Suppressor macrophage treated with lipopolysaccharide for 4 hours (primary cell): Measurements from ENCODE around the gene SLC25A52.
A peak's percentile ranks its signal among the peaks of the same experiment; 100 is the strongest.
"Not testable (repeated sequence)": the region's sequence is repeated elsewhere in the genome, so short reads cannot be mapped to it uniquely, and the experiment has no call there.

Source experiments
- DNase-seq: peaks from one replicate; pipeline ENCODE4 v3.0.0-alpha.2; 2020

SLC25A52 gene

DNA sequence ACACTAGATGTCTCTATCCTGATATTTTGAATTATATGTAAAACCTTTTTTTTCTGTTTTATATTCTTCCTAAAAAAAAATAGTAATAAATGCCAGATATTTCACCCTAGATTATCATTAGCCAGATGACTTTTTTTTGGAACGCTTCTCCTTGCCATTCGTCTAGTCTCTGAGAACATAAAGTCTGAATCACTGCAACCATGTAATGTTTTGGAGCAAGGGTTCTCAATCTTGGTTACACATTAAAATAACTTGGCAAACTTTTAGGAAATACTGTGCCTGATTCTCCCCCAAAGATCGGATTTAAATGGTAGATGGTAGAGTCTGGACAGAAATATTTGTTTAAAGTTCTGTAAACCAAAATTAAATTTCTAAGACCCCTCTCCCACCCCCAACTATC, 21.0 kb downstream of the SLC25A52 start:
- DNase-seq: no peak

DNA sequence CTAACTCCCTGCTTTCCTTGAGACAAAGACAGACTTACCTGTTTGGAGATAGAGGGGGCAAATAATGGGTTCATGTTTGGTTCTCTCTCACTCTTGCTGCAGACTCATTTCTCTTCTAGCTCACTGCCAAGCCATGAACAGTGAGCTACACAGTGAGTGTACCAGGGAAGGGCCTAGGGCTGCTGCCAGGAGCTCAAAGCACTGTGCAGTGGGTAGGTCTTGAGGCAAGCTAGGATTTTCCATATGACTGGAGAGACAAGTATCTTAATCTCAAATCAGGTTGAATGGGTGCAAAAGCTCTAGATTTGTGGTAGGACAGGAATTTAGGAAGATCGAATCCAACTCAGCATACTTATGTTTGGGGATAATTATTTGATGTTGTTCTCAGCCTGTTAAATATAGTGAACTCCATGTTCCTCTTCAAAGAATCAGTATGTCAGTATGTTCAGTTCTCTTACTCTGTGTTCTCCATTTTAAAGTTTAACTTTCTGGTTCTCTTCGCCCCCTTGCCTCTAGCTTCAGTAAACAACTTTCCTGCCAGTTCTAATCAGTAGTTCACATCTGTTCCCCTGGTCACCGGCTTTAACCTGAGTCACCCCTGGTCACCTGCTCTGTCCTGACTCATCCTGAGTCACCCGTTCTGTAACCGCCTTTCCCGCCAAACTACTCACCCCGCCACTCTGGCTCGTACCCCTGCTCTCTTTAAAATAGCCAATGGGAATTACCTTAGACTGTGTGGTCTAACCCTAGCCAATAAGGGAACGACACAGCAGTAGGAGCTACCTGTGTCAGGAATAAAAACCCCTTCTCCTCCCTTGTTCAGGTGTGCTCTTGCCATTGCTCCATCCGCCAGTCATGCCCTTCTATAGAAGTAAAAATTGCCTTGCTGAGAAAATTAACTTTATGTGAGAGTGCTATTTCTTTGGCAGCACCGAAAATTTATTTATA, 21.9 kb downstream of the SLC25A52 start:
- DNase-seq: no peak

DNA sequence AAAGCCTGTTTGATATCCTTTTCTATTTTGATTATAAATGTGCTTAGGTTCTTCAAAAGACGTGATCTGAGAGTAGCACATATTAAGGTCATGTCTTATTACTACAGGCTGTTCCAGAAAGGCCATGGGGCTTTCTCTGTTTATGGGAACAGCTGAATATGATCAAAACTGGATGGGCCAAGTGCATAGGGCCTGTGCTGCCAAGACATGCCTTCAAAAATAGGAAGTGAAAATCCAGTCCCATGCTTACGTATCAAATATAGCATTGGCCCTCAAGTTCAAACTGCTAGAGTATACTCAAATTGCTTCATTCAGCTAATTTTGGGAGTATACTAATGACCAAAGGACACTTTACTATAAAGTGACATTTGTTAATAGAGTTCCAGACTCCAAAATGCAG, 24.1 kb downstream of the SLC25A52 start:
- peak; percentile 61 for DNase-seq

DNA sequence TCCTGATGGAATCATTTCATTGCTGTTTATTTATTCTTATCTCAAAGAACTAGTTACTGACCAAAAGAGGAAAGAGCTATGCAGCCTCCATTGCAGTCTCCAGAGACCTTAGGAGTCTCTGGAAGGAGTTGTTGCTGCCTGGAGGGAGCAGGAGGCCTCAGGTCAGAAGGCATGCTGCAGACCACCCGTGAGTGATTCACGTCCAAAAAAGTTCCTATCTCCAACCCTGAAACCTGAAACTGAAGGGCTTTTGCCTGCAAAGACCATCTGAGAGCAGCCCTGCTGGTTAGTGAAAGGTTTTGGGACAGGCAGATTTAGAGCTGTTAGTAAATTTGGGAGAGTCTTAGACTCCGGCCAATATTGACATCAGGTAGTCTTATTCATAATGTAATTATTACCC, 29.1 kb downstream of the SLC25A52 start:
- DNase-seq: no peak

DNA sequence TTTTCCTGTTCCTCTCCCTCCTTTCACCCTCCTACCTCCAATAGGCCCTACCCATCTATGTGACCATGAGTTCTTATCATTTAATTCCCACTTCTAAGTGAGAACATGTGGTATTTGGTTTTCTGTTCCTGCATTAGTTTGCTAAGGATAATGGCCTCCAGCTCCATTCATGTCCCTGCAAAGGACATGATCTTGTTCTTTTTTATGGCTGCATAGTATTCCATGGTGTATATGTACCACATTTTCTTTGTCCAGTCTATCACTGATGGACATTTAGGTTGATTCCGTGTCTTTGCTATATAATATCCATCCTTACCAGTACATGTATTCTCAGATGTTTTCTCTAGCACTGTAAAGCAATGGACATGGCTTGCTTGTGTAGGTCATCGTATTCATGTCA, 31.5 kb downstream of the SLC25A52 start:
- not testable (repeated sequence) for DNase-seq

DNA sequence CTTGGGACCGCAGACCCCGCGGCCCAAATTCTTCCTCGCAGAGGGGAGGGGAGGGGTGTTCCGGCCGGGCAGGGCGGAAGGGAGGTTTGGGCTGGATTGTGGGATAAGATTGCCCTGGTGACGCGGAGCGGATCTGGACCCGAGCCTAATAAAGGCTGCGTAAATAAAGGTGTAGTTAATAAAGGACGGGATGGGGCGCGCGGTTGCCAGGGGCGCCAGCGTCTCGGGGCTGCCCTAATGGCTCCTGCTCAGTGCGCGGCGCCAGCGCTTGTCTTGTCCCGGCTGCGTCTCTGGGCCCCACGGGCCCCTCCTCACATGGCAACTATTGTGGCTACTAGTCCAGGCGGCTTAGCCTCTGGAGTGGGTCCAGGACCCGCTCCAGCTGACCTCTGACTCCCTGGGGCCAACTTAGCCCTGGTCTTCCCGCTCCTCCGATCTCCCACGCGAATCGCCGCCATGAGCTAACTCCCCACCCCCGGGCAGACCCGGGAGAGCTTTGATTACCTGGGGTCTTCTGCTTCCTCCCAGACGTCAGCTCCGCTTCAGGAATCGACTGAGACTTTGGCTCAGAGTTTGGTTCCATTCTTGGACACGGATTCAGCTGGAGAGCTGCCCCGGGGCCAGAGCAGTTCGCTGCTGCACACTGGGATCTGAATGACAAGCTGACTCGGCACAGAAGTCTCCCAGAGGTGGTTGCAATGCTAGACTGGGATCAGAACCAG, 36.5 kb downstream of the SLC25A52 start:
- DNase-seq: no peak

DNA sequence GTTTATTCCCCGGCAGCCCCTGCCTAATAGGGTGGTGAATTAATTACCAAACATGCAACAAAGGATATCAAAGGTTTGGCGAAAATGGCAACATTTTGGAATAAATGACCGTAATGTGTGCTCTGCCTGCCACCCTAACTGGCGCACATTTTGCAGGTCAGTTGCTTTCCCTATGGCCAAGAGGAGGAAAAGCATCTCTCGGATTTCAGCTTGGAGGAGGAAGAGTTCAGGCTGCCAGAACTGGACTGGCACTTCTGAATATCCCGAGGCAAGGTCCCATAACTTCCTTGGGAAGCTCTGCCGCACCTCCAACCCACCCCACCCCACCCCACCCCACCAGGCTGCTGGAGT, 37.1 kb downstream of the SLC25A52 start:
- no peak for DNase-seq

DNA sequence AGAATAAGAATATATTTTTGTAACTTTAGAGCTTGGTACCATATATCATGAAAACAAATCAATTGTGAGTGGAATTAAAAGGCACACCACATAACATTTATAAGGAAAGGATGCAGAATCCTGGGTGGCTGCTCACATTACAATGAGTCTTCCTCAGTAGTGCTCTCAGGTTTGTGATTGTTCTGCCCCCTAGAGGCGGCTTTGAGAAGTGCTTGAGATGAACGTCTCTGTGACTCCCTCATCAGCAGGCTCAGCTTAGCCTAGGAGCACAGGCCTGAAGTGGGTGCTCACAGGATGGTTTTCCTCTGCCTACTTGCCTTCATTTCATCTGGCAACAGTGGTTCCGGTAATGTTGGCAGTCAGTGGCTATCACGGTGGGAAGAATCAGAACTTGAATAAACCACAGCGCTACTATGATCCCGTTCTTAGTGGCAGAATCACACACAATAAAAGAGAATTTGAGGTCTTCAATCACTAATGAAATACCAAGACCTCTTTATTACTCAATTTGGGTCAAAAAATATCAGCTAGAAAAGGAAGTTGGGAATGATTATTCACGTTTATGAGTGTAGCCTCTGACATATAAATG, 38.2 kb downstream of the SLC25A52 start:
- DNase-seq: peak; percentile 90

DNA sequence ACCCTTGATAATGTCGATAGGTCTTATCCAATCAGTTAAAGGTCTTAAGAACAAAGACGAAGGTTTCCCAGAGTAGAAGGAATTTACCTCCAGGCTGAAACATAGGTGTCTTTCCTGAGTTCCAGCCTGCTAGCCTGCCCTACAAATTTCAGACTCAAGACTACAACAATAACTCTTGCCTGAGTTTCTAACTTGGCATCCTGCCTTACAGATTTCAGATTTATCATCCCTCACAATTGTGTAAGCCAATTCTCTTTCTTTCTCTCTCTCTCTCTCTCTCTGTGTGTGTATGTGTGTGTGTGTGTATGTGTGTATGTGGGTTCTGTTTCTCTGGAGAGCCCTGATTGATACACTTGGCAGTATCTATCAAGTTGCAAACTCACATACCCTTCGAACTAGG, 39.1 kb downstream of the SLC25A52 start:
- no peak for DNase-seq

DNA sequence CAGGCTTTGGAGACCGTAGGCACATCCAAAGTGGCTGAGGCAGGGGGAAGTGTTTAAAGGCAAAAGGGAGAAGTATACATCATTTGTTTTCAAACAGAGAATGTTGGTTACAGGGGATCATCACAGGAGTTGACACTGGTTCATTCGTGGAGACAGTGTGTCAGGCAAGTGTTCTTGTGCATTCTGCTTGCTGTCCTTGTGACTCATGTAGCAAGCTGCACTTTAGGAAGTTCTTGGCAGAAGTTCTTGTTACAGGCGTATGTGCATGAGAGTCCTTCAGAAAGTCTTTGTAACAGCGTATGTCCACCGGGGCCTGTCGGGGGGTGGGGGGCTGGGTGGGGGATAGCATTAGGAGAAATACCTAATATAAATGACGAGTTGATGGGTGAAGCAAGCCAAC, 39.8 kb downstream of the SLC25A52 start:
- DNase-seq: no peak

DNA sequence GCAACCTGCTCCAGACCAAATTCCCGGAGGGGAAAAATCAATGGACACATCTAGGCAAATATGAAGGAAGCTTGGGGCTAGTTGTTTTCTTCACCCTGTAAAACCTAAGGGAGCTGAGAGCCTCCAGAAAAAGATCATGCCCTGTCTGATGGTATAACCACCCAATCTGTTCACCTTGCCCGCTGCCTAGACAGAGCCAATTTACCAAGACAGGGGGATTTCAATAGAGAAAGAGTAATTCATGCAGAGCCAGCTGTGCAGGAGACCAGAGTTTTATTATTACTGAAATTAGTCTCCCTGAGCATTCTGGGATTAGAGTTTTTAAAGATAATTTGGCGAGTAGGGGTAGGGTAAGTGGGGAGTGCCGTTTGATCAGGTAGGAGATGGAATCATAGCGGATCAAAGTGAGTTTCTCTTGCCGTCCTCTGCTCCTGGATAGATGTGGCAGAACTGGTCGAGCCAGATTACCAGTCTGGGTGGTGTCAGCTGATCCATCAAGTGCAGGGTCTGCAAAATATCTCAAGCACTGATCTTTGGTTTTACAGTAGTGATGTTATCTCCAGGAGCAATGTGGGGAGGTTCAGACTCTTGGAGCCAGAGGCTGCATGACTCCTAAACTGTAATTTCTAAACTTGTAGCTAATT, 41.2 kb downstream of the SLC25A52 start:
- no peak for DNase-seq

DNA sequence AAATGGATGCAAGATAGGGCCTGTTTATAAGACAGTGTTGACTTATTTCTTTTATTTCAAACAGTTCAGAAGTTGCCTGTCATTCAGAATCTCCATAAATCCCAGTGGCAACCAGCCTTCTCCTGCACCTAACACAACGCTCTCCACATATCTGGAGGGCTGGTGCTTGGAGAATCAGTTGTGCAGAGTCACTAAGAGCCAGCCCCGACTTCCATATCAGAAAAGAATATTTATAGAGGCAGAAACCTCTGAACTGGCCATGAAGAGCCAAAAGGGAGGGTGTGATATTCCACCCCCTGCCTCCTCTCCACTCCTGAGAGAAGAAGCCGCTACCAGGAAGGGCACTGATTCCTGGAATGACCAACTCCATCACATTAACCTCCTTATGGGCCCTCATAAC, 42.3 kb downstream of the SLC25A52 start:
- no peak for DNase-seq

DNA sequence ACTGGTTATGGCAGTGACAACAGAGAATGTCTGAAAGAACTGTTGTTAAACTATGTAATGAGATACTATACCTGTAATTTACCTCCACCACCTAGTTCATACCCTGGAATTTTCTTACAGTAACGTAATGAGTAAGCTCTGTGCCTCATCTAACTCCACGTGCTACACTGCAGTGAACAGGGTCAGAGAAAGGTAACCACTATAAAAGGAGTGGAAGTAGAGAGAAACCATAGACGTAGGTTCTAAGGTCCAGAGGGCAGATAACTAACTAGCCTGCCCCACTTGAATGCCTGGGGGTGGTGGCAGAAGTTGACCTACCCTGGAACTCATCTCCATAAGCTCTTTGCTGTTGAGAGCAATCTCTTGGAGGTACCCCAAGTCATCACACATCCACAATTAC, 44.3 kb downstream of the SLC25A52 start:
- no peak for DNase-seq

DNA sequence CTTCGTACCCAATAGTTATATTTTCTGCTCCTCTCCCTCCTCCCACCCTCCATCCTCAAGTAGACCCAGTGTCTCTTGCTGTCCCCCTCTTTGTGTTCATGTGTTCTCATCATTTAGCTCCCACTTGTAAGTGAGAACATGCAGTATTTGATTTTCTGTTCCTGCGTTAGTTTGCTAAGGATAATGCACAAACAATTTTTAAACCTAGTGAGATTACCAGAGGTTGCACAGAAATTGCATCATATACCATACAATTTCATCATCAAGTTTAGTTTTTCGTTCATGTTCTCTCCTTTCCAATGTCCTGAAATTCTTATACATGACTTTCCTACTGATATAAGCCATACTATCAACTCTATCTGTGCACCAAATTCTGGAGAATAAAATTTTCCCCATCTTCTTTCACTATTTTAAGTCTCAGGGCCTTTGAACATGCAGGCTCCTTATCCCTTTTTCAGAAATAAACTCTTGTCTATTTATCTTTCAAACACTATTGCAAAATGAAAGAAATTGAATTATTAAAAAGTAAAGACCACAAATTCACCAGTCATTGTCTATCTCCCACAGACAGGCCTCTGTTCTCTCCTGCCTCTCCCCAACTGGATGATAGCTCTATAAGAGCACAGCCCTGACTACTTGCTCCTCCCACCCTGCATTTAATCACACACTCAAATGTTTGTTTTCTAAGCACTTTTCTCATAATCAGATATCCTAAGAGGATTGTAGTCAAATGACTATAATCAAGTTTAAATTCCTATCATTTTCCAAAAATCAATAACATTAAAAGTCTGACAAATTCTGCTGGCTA, 49.1 kb downstream of the SLC25A52 start:
- DNase-seq: no peak

DNA sequence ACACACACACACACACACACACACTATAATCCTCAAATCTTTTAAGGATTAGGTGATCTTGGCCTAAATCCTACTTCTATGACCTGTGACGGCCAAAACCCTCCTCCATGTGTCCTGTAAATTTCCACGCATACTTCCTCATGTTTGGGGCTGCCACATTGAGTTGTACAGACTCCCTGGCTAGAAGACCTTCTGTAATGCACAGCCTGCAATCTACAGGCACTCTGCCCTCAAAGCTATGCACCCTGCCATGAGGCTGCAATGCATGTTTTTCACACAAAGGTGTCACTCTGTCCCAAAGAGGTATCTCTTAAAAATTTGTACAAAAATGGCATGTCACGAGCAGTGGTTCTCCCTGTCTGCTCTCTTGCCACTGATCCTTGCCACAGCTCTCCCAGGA, 49.9 kb downstream of the SLC25A52 start:
- DNase-seq: no peak
